BE2C (cell line): ENCODE measurements around the gene BCLAF3. TPM values are rescaled to one million over a fixed set of nuclear protein-coding genes. Genes with fewer than 3 reads are reported as not detected.

ENCODE experiments used
- DNase-seq: peaks from one replicate; pipeline ENCODE4 v3.0.0-alpha.2; 2020
- H3K27me3 ChIP-seq: fragments of 250-450 bp; sonication (Bioruptor Pico); 2 replicates; pipeline ENCODE4 v1.5.1; 2020; ENCODE audit warnings: mild to moderate bottlenecking
- H3K36me3 ChIP-seq: fragments of 250-450 bp; sonication (Bioruptor Pico); 2 replicates; pipeline ENCODE4 v1.5.1; 2020; ENCODE audit warnings: mild to moderate bottlenecking
- H3K4me1 ChIP-seq: fragments of 250-450 bp; sonication (Bioruptor Pico); 2 replicates; pipeline ENCODE4 v1.5.1; 2020
- H3K4me3 ChIP-seq: 2 replicates; pipeline ENCODE4 v1.5.1; 2011; ENCODE audit warnings: low read depth, low read length
- H3K9me3 ChIP-seq: fragments of 250-450 bp; sonication (Bioruptor Pico); 2 replicates; pipeline ENCODE4 v1.5.1; 2020
- CTCF ChIP-seq: IDR thresholded peaks from 2 replicates; pipeline ENCODE4 v1.5.1; 2012; ENCODE audit warnings: mild to moderate bottlenecking, low read depth, low read length
- polyA plus RNA-seq: library from polyadenylated mRNA; unstranded; fragments of >200 nt; gene quantifications from one replicate; pipeline ENCODE4 v1.2.1, GENCODE V29; 2012; ENCODE audit warnings: low read depth, missing spikeins; ENCODE audit not compliant: insufficient read length, insufficient read depth

The BCLAF3 gene
- 2.1 TPM for polyA plus RNA-seq

GRCh38 chrX:19990556-19991349 is at the start of gene BCLAF3:
Gene BCLAF3 (minus strand): TSS chrX:19991061. CDS start chrX:19970264, 20,797 bp downstream.
- H3K9me3 ChIP-seq = no peaks in the 10 kb centered on the region
- no peaks in the 10 kb centered on the region for H3K27me3 ChIP-seq
- peak; percentile 91 for DNase-seq
- H3K36me3 ChIP-seq = no peaks in the 10 kb centered on the region
- peak; percentile 60 for TF ChIP-seq CTCF
- no peaks in the 10 kb centered on the region for H3K4me1 ChIP-seq
- peak within 1 kb of the TSS; percentile 69 for H3K4me3 ChIP-seq

GRCh38 chrX:20038966-20039365 is 48.1 kb upstream of the BCLAF3 start:
- no peak for DNase-seq
- no peaks in the 10 kb centered on the region for H3K36me3 ChIP-seq

GRCh38 chrX:20037186-20037585 is 46.3 kb upstream of the BCLAF3 start:
- no peaks in the 10 kb centered on the region for H3K9me3 ChIP-seq
- H3K36me3 ChIP-seq = no peaks in the 10 kb centered on the region
- no peaks in the 10 kb centered on the region for H3K4me1 ChIP-seq
- DNase-seq = no peak
- TF ChIP-seq CTCF = no peak
- H3K27me3 ChIP-seq = no peaks in the 10 kb centered on the region
- H3K4me3 ChIP-seq = no peak overlapping the region

More at GRCh38 chrX:20038966-20039365, 48.1 kb upstream of the BCLAF3 start:
- H3K9me3 ChIP-seq = no peaks in the 10 kb centered on the region
- no peaks in the 10 kb centered on the region for H3K27me3 ChIP-seq
- H3K4me3 ChIP-seq = no peak overlapping the region
- TF ChIP-seq CTCF = no peak
- H3K4me1 ChIP-seq = no peaks in the 10 kb centered on the region

GRCh38 chrX:20032201-20032600 is 41.3 kb upstream of the BCLAF3 start:
- no peaks in the 10 kb centered on the region for H3K27me3 ChIP-seq
- no peak overlapping the region for H3K4me3 ChIP-seq
- H3K9me3 ChIP-seq = no peaks in the 10 kb centered on the region
- DNase-seq = peak; percentile 4
- H3K36me3 ChIP-seq = no peaks in the 10 kb centered on the region
- H3K4me1 ChIP-seq = no peaks in the 10 kb centered on the region
- no peak for TF ChIP-seq CTCF

GRCh38 chrX:20029728-20030127 is 38.9 kb upstream of the BCLAF3 start:
- Histone ChIP-seq H3K9me3 (no peaks in the 10 kb centered on the region), H3K27me3 (no peaks in the 10 kb centered on the region), H3K36me3 (no peaks in the 10 kb centered on the region), H3K4me3 (no peak overlapping the region), H3K4me1 (no peaks in the 10 kb centered on the region)
- no peak for TF ChIP-seq CTCF
- no peak for DNase-seq

- no peaks in the 10 kb centered on the region for H3K9me3 ChIP-seq
- no peak overlapping the region for H3K4me3 ChIP-seq
- H3K36me3 ChIP-seq = no peaks in the 10 kb centered on the region
- no peak for DNase-seq
- TF ChIP-seq CTCF = no peak
- H3K27me3 ChIP-seq = no peaks in the 10 kb centered on the region
- no peaks in the 10 kb centered on the region for H3K4me1 ChIP-seq
These were observed 37.7 kb upstream of the BCLAF3 start for GRCh38 chrX:20028588-20028987.
